ENCODE results near the gene NEDD4.
"Not testable (repeated sequence)": the region's sequence is repeated elsewhere in the genome, so short reads cannot be mapped to it uniquely, and the experiment has no call there.

NEDD4 gene

DNA sequence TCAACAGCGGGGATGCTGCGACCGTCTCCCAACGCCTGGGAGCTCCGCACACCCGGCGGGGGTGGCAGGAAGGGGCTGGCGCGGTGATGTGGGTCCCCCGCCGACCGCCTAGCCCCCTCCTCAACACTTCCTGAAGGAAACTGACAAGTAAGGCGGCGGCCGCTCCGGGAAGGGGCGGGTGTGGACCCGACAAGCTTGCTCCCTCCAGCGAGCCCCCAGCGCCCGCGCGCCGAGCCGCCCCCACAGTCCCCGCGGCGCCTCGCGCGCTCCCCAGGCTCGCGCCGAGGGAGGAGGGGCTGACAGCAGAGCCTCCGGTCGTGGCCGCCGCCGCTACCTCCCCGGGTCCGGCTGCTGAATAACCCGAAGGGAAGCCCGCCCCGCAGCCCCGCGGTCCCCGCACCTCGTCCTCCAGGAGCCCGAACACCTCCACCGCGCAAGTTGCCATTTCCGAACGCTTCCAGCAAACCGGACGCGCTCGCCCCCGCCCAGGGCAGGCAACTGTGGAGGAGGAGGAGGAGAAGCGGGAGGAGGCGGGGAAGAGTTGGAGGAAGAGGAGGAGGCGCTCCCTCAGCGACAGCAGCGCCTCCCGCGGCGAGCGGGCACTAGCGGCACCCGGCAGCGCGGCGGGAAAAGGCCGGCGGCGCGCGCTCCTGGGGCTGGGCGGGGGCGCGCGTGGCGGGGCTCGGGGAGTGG, at the start of gene NEDD4:
Gene NEDD4 (minus strand): TSS at position 502 of the 693 bp plus-strand sequence. CDS start 57 bp downstream, at position 445.
- DNase-seq (ENCODE audit: low read depth), result peak; percentile 64

DNA sequence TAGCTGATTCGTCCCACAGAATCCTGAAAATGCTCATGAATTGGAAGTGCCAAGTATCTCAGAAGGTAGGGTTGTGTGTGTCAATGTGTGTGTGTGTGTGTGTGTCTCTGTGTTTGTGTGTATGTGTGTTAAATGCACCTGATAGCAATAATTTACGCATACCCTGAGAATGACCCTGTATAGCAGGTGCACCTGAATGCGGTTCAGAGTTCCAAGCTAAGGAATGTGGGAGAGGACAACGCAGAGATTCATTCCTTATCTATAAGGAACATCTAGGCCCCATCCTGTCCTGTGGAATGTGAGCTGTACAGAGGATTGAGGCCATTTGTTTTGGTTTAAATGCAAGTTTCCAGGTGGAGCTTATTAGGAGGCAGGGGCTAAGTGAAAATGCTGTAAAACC, 49.1 kb upstream of the NEDD4 start:
- DNase-seq (ENCODE audit: low read depth), result no peak

DNA sequence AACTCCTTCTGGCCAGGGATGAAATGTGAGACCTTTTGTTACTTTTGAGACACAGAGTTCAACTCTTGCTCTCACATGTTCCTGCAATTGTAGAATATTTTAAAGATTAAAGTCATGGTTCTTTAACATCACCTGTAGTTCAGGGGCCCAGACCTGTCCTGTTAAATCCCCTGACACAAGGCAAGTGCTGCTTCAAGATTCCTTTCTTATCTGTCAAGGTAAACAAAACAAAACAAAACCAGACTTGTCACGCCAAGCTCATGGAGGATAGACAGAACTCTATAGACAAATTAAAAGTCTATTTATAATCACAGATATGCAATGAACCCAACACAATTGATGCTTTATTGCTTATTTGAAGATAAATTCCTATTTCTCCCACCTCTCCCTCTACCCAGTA, 48.6 kb upstream of the NEDD4 start:
- DNase-seq (ENCODE audit: low read depth), result no peak

DNA sequence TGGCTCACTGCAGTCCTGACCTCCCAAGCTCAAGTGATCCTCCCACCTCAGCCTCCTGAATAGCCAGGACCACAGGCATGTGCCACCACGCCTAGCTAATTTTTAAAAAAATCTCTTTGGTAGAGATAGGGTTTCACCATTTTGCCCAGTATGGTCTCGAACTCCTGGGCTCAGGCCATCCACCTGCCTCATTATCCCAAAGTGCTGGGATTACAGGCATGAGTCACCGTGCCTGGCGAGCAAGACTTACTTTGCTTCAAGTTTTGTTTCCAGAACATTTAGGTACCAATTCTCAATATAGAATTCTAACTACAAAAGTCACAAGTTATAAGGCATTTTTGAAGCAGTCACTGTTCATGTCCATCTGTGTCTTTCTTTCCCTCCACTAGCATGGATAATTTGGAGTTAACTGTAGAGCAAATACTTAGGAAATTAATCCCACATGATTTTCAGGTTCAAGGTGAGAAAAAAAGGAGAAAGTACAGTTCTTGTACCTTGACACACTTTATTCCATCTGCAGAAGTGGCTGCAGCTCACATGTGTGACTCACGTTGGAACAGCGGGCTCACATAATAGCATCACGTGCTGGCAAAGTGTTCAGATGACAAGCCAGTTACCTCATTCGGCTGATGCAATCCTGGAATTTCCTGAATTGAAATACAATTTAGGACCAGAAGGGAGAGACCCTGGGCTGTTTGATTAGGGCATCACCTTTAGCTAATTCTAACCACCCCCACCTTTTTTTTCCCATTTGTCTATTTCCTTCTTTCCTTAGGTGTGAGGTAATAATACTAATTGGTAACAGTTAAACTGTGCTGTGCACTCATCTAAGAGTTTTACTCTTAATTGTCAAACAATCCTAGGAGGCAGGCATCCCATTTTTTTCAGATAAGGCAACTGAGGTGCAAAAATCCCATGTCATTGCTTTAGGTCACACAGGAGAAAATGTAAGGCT, 46.9 kb upstream of the NEDD4 start:
- DNase-seq (ENCODE audit: low read depth), result peak; percentile 84

DNA sequence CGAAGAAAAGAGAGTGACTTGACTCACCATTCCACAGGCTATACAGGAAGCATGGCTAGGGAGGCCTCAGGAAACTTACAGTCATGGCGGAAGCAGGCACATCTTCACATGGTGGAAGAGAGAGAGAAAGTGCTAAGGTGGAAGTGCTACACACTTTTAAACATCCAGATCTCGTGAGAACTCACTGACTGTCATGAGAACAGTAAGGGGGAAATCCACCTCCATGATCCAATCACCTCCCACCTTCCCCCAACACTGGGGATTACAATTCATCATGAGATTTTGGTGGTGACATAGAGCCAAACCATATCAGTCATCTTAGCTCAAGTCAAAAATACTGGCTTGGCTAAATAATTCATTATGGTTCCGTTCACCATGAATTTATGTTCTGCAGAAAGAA, 45.3 kb upstream of the NEDD4 start:
- no peak for DNase-seq (ENCODE audit: low read depth)

DNA sequence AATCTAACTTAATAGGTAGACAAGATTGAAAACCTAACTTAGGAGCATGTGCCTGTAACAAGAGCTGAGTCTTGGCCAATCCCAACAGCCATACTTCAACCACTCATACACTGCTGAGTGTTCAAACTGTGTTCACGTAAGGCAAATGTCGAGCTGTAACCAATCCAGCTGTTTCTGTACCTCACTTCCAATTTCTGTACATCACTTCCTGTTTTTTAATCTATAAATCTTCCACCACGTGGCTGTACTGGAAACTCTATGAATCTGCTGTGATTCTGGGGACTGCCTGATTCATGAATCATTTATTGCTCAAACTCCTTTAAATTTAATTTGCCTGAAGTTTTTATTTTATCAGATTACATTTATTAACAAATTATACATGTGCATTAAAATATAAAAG, 44.6 kb upstream of the NEDD4 start:
- no peak for DNase-seq (ENCODE audit: low read depth)

DNA sequence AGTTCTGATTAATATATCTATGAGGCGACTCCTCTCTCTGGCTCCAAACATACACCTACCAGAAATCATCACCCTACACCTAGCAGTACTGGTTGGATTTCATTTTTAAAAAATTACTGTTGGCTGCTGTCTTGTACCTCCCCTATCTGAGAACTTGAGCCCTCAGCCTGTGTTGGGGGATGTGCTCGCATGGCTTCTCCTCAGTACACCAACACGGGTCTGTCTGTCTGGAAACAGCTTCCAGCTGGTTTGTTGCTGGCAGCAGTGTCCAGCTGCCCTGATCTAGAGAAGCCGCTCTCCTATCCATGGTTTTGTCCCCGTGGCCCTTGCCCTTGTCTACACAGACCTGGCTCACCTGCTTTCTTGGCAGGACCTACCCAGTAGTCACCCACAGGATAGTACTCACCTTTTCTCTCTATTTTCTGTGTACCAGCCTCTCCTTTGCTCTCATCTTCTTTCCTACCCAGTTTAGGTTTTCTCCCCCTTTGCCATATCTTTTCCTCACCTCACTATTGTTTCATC, 43.2 kb upstream of the NEDD4 start:
- DNase-seq (ENCODE audit: low read depth), result no peak

DNA sequence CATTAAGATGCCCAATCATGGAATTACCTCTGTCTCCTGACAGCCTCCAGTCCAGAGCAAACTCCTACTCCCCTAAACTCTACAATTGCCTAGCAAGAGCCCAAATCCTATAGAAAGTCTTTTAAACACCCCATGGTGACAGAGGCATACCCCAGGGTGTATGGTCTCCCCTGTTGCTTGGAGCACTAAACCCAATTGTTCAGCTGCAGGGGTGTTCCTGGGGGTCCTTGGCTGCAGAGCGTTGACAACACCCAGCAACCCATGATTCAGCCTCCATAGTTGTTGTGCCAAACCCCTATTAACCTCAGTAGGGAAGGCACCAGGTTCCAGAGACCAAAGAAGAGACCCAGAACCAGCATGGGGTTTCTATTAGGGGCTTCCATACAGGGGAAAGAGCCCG, 41.8 kb upstream of the NEDD4 start:
- DNase-seq (ENCODE audit: low read depth), result no peak

DNA sequence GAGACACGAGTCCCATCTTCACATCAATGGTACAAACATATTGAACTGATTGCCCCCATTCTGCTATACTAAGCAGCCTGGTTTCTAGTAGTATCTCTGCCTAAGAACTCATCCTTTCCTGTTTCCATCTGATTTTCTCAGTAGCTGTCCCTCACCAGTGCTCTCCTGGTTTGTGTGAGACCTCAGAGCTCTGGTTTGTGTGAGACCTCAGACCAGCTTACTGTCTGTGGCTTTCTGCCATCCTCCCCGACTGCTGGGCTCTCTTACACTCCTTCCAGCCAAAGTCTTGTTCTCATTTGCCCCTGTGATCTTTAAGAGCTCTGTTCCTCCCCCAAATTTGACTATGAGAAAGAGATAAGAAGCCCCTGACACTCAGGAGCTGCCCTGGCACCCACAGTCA, 41.1 kb upstream of the NEDD4 start:
- DNase-seq (ENCODE audit: low read depth), result no peak

DNA sequence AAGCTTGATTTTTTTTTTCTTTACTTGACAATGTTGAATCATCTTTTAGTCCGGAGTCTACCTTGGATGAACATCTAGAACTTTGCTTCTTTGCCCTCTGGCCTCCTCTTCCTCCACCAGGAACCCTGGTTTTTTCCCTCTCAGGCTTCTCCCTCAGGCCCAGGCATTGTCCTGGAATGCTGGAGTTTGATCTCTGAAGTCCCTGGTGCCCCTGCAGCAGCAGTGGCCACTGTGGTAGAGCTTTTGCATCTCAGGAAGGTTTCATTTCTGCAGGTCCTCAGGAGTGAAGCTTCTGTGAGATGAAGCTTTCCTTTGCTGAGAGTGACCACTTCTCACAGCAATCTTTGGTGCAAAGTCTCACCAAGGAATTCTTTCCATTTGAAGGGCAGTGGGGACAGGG, 39.0 kb upstream of the NEDD4 start:
- no peak for DNase-seq (ENCODE audit: low read depth)

DNA sequence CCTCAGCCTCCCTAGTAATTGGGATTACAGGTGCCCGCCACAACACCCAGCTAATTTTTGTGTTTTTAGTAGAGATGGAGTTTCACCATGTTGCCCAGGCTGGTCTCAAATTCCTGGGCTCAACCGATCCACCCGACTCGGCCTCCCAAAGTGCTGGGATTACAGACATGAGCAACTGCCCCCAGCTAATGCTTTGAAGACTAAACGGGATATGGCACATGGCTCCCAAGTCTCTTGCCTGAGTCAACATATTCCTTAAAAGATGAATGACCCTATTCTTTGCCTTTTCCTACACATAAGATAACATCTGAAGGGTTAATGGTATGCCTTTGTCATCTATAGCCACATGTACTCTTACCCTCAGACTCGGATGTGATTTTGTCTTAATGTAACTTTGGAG, 38.4 kb upstream of the NEDD4 start:
- DNase-seq (ENCODE audit: low read depth), result no peak

DNA sequence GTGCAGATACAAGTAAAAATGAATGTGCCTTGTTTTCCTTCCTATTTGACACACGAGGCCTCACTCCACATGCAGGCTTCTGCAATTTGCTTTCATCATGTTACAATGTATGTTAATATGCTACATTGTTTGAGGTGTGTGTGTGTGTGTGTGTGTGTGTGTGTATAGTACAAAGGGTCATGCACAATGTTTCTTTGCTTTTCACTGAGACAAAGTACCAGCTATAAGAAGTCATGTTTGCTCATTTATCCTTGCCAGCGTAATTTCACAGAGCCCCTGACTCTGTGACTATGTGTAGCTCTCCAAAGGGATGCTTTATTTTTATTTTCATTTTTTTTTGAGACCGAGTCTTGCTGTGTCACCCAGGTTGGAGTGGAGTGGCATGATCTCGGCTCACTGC, 38.0 kb upstream of the NEDD4 start:
- no peak for DNase-seq (ENCODE audit: low read depth)

DNA sequence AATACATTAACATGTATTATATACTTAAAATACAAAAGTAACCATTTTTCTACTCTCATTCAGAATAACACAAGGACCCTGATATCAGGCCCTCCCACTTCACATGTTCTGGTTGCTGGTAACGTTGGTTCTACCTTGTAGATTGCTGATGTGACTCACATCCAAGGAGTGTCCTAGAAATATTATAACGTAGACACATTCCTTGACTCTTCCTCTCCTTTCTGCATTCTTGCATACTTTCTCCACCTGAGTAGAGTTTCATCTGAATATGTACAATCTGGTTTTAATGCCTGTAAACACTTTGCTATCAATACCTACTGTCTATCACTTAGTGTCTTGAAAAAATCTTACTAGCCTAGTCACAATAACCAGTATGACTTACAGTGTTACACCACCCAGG, 35.0 kb upstream of the NEDD4 start:
- no peak for DNase-seq (ENCODE audit: low read depth)

DNA sequence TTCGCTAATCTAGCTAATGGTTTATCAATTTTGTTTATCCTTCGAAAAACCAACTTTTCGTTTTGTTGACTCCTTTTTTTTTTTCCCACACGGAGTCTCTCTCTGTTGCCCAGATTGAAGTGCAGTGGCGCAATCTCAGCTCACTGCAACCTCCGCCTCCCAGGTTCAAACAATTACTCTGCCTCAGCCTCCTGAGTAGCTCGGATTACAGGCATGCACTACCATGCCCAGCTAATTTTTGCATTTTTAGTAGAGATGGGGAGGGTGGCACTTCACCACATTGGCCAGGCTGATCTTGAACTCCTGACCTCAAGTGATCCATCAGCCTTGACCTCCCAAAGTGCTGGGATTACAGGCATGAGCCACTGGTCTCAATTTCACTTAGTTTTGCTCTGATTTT, 29.7 kb upstream of the NEDD4 start:
- not testable (repeated sequence) for DNase-seq (ENCODE audit: low read depth)

DNA sequence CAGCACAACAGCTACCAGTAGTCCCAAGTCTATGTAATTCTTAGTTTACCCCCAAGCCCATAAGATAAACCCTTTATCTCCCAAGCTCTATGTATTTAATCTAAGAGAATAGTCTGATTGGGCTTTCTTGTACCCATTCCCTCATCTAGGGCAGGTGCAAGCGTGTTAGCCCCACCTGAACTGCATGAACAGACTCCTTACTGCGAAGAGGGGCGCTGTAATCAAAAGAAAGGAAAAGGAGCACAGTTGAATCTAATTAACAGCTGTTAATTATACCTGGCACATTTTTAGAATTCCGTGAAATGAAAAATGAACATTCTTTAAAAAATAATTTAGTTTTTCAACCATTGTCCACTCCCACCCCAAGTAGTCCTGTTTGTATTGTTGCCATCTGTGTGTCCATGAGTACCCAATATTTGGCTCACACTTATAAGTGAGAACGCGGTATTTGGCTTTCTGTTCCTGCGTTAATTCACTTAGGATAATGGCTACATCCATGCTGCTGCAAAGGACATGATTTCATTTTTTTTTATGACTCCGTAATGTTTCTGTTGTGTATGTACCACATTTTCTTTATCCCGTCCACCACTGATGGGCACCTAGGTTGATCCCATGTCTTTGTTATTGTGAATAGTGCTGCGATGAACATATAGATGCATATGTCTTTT, 26.5 kb upstream of the NEDD4 start:
- no peak for DNase-seq (ENCODE audit: low read depth)

DNA sequence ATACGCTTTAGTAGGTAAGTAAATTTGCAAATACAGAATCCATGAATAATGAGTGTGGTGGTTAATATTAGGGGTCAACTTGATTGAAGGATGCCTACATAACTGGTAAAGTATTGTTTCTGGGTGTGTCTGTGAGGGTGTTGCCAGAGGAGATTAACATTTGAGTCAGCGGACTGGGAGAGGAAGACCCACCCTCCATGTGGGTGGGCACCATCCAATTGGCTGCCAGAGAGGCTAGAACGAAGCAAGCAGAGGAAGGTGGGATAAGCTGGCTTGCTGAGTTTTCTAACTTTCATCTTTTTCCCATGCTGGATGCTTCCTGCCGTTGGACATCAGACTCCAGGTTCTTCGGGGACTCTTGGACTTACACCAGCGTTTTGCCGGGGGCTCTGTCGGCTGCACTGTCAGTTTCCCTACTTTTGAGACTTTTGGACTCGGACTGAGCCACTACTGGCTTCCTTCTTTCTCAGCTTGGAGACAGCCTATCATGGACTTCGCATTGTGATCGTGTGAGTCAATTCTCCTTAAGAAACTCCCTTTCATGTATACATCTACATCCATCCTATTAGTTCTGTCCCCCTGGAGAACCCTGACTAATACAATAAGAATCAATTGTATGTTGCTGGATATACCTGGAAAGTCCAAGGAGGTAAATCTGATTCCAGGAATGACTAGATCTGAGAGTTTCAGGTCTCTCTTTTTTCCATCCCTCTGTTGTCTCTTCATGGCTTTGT, 25.8 kb upstream of the NEDD4 start:
- no peak for DNase-seq (ENCODE audit: low read depth)

DNA sequence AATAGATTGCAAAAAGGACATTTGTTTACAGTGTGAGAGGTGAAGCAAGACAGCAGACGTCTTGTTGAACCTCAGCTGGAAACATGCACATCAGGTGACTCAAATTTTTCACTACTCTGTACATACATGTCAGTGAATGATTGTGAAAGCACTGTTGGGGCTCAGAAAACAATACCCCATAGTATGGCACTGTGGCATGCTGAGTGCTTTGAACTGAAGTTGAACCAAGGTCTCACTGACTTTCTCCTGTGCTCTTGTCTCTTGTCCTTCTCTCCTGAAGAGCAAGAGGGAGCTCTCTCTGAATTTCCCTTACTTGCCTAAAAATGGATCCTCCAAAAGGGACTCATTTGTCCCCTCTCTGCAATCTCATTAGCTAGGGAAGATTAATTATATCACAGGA, 24.5 kb upstream of the NEDD4 start:
- no peak for DNase-seq (ENCODE audit: low read depth)

DNA sequence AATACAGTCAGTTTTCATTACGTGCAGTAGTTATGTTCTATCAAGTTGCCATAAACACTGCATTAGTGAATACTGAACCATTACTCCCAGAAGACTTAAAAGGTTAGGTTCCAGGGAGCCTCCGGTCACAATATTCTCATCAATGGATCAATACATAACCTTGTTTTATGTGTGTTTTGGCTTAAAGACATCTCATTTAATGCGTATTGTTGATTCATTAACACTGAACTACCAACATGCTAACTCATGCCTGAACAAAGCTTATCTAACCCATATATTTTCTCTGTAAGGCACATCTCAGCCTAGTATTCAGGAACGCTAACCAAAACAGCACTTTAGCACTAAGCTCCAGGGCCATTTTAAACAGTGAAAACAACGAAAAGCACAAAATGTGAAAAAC, 24.1 kb upstream of the NEDD4 start:
- no peak for DNase-seq (ENCODE audit: low read depth)

DNA sequence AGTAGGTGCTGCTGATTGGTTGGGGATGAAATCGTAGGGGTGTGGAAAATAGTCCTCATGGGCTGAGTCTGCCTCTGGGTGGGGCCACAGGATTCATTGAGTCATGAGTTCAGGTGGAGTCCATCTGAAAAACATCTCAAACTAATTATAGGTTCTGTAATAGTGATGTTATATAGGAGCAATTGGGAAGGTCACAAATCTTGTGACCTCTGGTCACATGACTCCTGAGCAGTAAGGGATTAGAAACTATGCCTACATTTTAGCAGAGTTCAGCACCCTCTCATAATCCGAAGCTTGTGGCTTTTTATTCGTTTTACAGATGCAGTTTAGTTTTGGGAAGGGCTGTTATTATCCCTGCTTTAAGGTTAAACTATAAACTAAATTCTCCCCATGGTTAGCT, 22.9 kb upstream of the NEDD4 start:
- no peak for DNase-seq (ENCODE audit: low read depth)

DNA sequence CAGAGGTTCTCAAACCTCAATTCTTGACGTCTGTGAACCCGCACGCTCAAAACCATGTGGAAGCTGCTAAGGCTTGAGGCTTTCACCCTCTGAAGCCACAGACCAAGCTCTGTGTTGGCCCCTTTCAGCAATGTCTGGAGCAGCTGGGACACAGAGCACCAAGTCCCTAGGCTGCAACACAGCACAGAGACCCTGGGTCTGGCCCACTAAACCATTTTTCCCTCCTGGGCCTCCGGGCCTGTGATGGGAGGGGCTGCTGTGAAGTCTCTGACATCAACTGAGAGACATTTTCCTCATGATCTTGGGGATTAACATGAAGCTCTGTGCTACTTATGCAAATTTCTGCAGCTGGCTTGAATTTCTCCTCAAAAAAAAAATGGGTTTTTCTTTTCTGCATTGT, 21.3 kb upstream of the NEDD4 start:
- no peak for DNase-seq (ENCODE audit: low read depth)

DNA sequence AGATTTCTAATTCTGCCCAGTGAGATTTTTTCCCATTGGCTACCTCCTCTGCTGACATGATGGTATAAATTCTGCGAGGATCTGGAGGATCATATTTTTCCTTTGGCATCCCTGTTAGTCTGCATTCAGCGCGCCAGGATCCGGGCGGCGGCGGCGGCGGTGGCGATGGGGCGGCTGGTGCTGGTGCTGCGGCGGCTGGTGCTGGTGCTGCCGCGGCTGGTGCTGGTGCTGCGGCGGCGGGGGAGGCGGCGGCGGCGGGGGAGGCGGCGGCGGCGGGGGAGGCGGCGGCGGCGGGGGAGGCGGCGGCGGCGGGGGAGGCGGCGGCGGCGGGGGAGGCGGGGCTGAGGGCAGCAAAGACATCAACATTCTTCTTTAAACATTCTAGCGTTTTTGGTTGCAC, 13.6 kb upstream of the NEDD4 start:
- not testable (repeated sequence) for DNase-seq (ENCODE audit: low read depth)

DNA sequence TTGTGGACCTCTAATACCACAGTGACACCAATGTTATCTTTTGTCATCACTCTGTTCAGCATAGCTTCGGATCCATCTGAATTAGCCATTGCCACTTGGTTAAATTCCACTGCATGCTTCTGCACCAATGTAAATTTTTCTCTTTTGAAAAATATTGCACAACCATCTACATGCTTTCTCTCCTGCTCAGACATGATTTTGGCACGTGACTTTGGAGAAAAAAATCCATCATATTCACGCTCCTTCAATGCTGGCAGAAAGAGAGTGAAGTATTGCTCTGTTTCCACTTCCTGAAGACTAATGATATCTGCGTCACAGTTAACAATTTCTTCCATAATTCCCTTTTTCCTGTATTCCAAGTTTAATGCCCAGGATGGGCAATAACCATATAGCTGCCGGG, 13.0 kb upstream of the NEDD4 start:
- not testable (repeated sequence) for DNase-seq (ENCODE audit: low read depth)
